ENCODE measurements around the gene IL23A. TPM values are rescaled to one million over a fixed set of nuclear protein-coding genes. Genes with fewer than 3 reads are reported as not detected.
"Not testable (repeated sequence)": the region's sequence is repeated elsewhere in the genome, so short reads cannot be mapped to it uniquely, and the experiment has no call there.

The IL23A gene
- total RNA-seq, 2 experiments from 2014 or later, result 11.0 to 11.7 TPM

- DNase-seq, result no peak
- no peak overlapping the region for H3K4me3 Mint-ChIP-seq
- H3K4me1 Mint-ChIP-seq, result peaks cover 2% of the 10 kb centered on the region
- H3K27ac Mint-ChIP-seq, result no peak overlapping the region
- no peaks in the 10 kb centered on the region for H3K9me3 Mint-ChIP-seq
- no peaks in the 10 kb centered on the region for H3K27me3 Mint-ChIP-seq
- POLR2A ChIA-PET, result interaction anchor here (0.7 to 2.9 kb wide), 4 partner anchors 8 to 164 kb away, joined by 3 to 21 read pairs (median 4); partner anchors contain the start of genes IL23A, PAN2 and STAT2
- H3K36me3 Mint-ChIP-seq (ENCODE audit: low read depth), result peaks cover 78% of the 10 kb centered on the region
- CTCF ChIA-PET, result interaction anchor here (1.0 to 1.2 kb wide), 2 partner anchors 10 to 14 kb away, joined by 3 to 6 read pairs; partner anchors contain the start of gene STAT2
Measured at GRCh38 chr12:56346675-56347074, 8.0 kb downstream of the IL23A start.

GRCh38 chr12:56347255-56347654 is 8.6 kb downstream of the IL23A start:
- ChIA-PET CTCF (interaction anchor here (0.7 to 1.3 kb wide), 3 partner anchors 9 to 228 kb away, joined by 5 to 6 read pairs (median 6); no protein-coding TSS in a partner anchor), POLR2A (interaction anchor here (0.7 to 2.9 kb wide), 3 partner anchors 8 to 165 kb away, joined by 3 to 21 read pairs (median 4); partner anchors contain the start of genes IL23A and STAT2)
- H3K4me1 Mint-ChIP-seq, H3K27me3 Mint-ChIP-seq, H3K4me3 Mint-ChIP-seq, H3K27ac Mint-ChIP-seq, H3K9me3 Mint-ChIP-seq, DNase-seq: not testable (repeated sequence)
- H3K36me3 Mint-ChIP-seq (ENCODE audit: low read depth), result peaks cover 76% of the 10 kb centered on the region

GRCh38 chr12:56348776-56349175 is 10.1 kb downstream of the IL23A start:
- peaks cover 62% of the 10 kb centered on the region for H3K36me3 Mint-ChIP-seq (ENCODE audit: low read depth)
- DNase-seq, result no peak
- POLR2A ChIA-PET, result interaction anchor here (1.4 to 4.7 kb wide), 5 partner anchors 10 to 115 kb away, joined by 3 to 40 read pairs (median 8); partner anchors contain the start of genes IL23A, PAN2, STAT2 and TIMELESS
- H3K4me1 Mint-ChIP-seq, result peaks cover 2% of the 10 kb centered on the region
- no peak overlapping the region for H3K27ac Mint-ChIP-seq
- H3K27me3 Mint-ChIP-seq, result no peaks in the 10 kb centered on the region
- no peak overlapping the region for H3K4me3 Mint-ChIP-seq
- H3K9me3 Mint-ChIP-seq, result no peaks in the 10 kb centered on the region
- CTCF ChIA-PET, result interaction anchor here (0.6 to 1.5 kb wide), 3 partner anchors 11 to 132 kb away, joined by 3 to 4 read pairs (median 3); partner anchors contain the start of genes STAT2 and TIMELESS

- Mint-ChIP-seq H3K27me3 (no peaks in the 10 kb centered on the region), H3K4me3 (no peak overlapping the region), H3K27ac (no peak overlapping the region), H3K36me3 (ENCODE audit: low read depth) (peaks cover 69% of the 10 kb centered on the region), H3K9me3 (no peaks in the 10 kb centered on the region), H3K4me1 (peaks cover 2% of the 10 kb centered on the region)
- DNase-seq, result no peak
- POLR2A ChIA-PET, result interaction anchor here (1.5 to 4.7 kb wide), 3 partner anchors 9 to 98 kb away, joined by 5 to 40 read pairs (median 10); partner anchors contain the start of genes IL23A, STAT2 and TIMELESS
- CTCF ChIA-PET, result interaction anchor here (1.6 to 3.4 kb wide), 2 partner anchors 10 to 17 kb away, joined by 7 to 11 read pairs; partner anchors contain the start of genes PAN2 and STAT2
Measured at GRCh38 chr12:56350662-56351061, 12.0 kb downstream of the IL23A start.

- POLR2A ChIA-PET, result interaction anchor here (1.4 to 4.7 kb wide), 4 partner anchors 8 to 97 kb away, joined by 4 to 40 read pairs (median 8); partner anchors contain the start of genes IL23A, STAT2 and TIMELESS
- peaks cover 5% of the 10 kb centered on the region for H3K4me1 Mint-ChIP-seq
- CTCF ChIA-PET, result interaction anchor here (1.0 to 3.4 kb wide), 3 partner anchors 9 to 42 kb away, joined by 3 to 11 read pairs (median 7); partner anchors contain the start of genes PAN2 and STAT2
- H3K4me3 Mint-ChIP-seq, result no peak overlapping the region
- DNase-seq, result no peak
- no peak overlapping the region for H3K27ac Mint-ChIP-seq
- no peaks in the 10 kb centered on the region for H3K9me3 Mint-ChIP-seq
- peaks cover 69% of the 10 kb centered on the region for H3K36me3 Mint-ChIP-seq (ENCODE audit: low read depth)
- no peaks in the 10 kb centered on the region for H3K27me3 Mint-ChIP-seq
Measured at GRCh38 chr12:56351325-56351724, 12.6 kb downstream of the IL23A start.

GRCh38 chr12:56358836-56359532 is 20.3 kb downstream of the IL23A start:
- H3K27me3 Mint-ChIP-seq, result no peaks in the 10 kb centered on the region
- H3K4me1 Mint-ChIP-seq, result peaks cover 28% of the 10 kb centered on the region
- CTCF ChIA-PET, result interaction anchor here (0.6 to 6.8 kb wide), 17 partner anchors 10 to 433 kb away, joined by 3 to 41 read pairs (median 6); partner anchors contain the start of genes CNPY2, COQ10A, ESYT1 and IL23A
- no peak for DNase-seq
- H3K27ac Mint-ChIP-seq, result peak overlapping the region; percentile 90
- H3K9me3 Mint-ChIP-seq, result no peaks in the 10 kb centered on the region
- peak overlapping the region; percentile 93 for H3K4me3 Mint-ChIP-seq
- peaks cover 42% of the 10 kb centered on the region for H3K36me3 Mint-ChIP-seq (ENCODE audit: low read depth)
- POLR2A ChIA-PET, result interaction anchor here (0.9 to 5.9 kb wide), 33 partner anchors 9 to 753 kb away, joined by 3 to 113 read pairs (median 9); partner anchors contain the start of genes ANKRD52, BAZ2A, CNPY2 and IL23A

- Mint-ChIP-seq H3K4me3 (peak within 1 kb of the TSS; percentile 93), H3K36me3 (ENCODE audit: low read depth) (peaks cover 31% of the 10 kb centered on the region), H3K27me3 (no peaks in the 10 kb centered on the region), H3K4me1 (peaks cover 28% of the 10 kb centered on the region), H3K27ac (peak within 1 kb of the TSS; percentile 90), H3K9me3 (no peaks in the 10 kb centered on the region)
- ChIA-PET POLR2A (interaction anchor here (0.6 to 5.9 kb wide), 40 partner anchors 10 to 752 kb away, joined by 3 to 113 read pairs (median 8); partner anchors contain the start of genes ANKRD52, BAZ2A, CNPY2 and COQ10A), CTCF (interaction anchor here (0.6 to 6.8 kb wide), 29 partner anchors 9 to 434 kb away, joined by 3 to 41 read pairs (median 4); partner anchors contain the start of genes CNPY2, COQ10A, ESYT1 and IL23A)
- peak; percentile 100 for DNase-seq
Measured at GRCh38 chr12:56359851-56360767, 21.4 kb downstream of the IL23A start, which contains the start of gene STAT2. TSS of gene STAT2 (minus strand) at chr12:56360107. CDS start at chr12:56356571, 3,536 bp downstream.

GRCh38 chr12:56361487-56362129 is 22.9 kb downstream of the IL23A start:
- CTCF ChIA-PET, result interaction anchor here (1.2 to 6.8 kb wide), 3 partner anchors 8 to 172 kb away, joined by 3 to 41 read pairs (median 26); partner anchors contain the start of gene SMARCC2
- Mint-ChIP-seq H3K4me3 (peak overlapping the region; percentile 93), H3K27me3 (no peaks in the 10 kb centered on the region), H3K4me1 (peaks cover 24% of the 10 kb centered on the region), H3K27ac (peak overlapping the region; percentile 90), H3K36me3 (ENCODE audit: low read depth) (peaks cover 18% of the 10 kb centered on the region), H3K9me3 (no peaks in the 10 kb centered on the region)
- DNase-seq, result no peak
- POLR2A ChIA-PET, result interaction anchor here (1.2 to 5.9 kb wide), 9 partner anchors 12 to 390 kb away, joined by 3 to 113 read pairs (median 19); partner anchors contain the start of genes COQ10A, IL23A, PAN2 and SPRYD4

- no peak for DNase-seq
- POLR2A ChIA-PET, result interaction anchor here (1.2 to 5.9 kb wide), 5 partner anchors 16 to 244 kb away, joined by 3 to 113 read pairs (median 50); partner anchors contain the start of genes IL23A, PAN2, TIMELESS and ZC3H10
- CTCF ChIA-PET, result interaction anchor here (6.8 kb wide), 1 partner anchor 102 kb away, joined by 41 read pairs; no protein-coding TSS in a partner anchor
- no peak within 1 kb of the TSS for H3K27ac Mint-ChIP-seq
- H3K27me3 Mint-ChIP-seq, result no peaks in the 10 kb centered on the region
- H3K36me3 Mint-ChIP-seq (ENCODE audit: low read depth), result peaks cover 17% of the 10 kb centered on the region
- H3K9me3 Mint-ChIP-seq, result no peaks in the 10 kb centered on the region
- peak within 1 kb of the TSS; percentile 93 for H3K4me3 Mint-ChIP-seq
- H3K4me1 Mint-ChIP-seq, result peaks cover 23% of the 10 kb centered on the region
Measured at GRCh38 chr12:56362130-56363059, 23.7 kb downstream of the IL23A start, which contains the start of gene APOF. TSS of gene APOF (minus strand) at chr12:56362857. CDS start at chr12:56362745, 112 bp downstream.

GRCh38 chr12:56366948-56367347 is 28.3 kb downstream of the IL23A start:
- no peak for DNase-seq
- CTCF ChIA-PET, result interaction anchor here (0.8 kb wide), 1 partner anchor 97 kb away, joined by 3 read pairs; no protein-coding TSS in a partner anchor
- H3K36me3 Mint-ChIP-seq (ENCODE audit: low read depth), result peaks cover 2% of the 10 kb centered on the region
- H3K4me1 Mint-ChIP-seq, result peaks cover 3% of the 10 kb centered on the region
- no peak overlapping the region for H3K27ac Mint-ChIP-seq
- peaks cover 7% of the 10 kb centered on the region for H3K27me3 Mint-ChIP-seq
- H3K9me3 Mint-ChIP-seq, result no peaks in the 10 kb centered on the region
- H3K4me3 Mint-ChIP-seq, result no peak overlapping the region
- POLR2A ChIA-PET, result no interaction called here

Data from activated CD4-positive, alpha-beta memory T cell treated with anti-CD3 and anti-CD28 coated beads, Interleukin-2, amount 10 ng/mL, durations not matched to agents 7 days and 5 days (primary cell).